ENCODE data around the gene BLID. TPM values are rescaled to one million over a fixed set of nuclear protein-coding genes. Genes with fewer than 3 reads are reported as not detected.

The BLID gene
- total and polyA plus RNA-seq, 2 experiments from 2014 or later: not detected

DNA sequence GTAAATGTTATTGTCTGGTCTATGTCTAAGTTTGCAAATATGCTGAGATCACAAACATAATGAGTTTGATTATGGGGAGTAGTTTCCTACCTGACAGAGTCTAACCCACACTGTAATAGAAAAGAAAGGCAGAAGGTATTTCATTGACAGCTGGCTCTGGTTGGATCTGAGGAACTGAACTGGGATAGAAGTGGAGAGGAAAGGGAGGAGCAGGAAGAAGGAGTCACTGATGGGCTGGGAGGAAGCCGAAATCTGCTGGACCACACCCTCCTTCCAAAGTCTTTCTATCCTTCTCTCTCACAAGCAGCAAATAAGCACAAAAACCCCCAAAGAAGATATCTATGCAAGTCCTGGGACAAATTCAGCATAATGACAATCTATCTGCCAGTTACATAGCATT lies 11.7 kb downstream of the BLID start (continued):
- TF ChIP-seq EZH2 (IDR thresholded peaks at IDR 0.05; ENCODE audit: low read depth, unreplicated experiment) (no peak), POLR2AphosphoS5 (IDR thresholded peaks at IDR 0.05; ENCODE audit: low read depth) (no peak), NANOG (IDR thresholded peaks at IDR 0.05; ENCODE audit: borderline replicate concordance) (no peak), JUNB (IDR thresholded peaks at IDR 0.05; ENCODE audit: unreplicated experiment) (no peak), ZNF331 (CRISPR knock-in tag; IDR thresholded peaks at IDR 0.05; ENCODE audit: low read depth) (no peak)
- TF ChIP-seq, protein P1, sequence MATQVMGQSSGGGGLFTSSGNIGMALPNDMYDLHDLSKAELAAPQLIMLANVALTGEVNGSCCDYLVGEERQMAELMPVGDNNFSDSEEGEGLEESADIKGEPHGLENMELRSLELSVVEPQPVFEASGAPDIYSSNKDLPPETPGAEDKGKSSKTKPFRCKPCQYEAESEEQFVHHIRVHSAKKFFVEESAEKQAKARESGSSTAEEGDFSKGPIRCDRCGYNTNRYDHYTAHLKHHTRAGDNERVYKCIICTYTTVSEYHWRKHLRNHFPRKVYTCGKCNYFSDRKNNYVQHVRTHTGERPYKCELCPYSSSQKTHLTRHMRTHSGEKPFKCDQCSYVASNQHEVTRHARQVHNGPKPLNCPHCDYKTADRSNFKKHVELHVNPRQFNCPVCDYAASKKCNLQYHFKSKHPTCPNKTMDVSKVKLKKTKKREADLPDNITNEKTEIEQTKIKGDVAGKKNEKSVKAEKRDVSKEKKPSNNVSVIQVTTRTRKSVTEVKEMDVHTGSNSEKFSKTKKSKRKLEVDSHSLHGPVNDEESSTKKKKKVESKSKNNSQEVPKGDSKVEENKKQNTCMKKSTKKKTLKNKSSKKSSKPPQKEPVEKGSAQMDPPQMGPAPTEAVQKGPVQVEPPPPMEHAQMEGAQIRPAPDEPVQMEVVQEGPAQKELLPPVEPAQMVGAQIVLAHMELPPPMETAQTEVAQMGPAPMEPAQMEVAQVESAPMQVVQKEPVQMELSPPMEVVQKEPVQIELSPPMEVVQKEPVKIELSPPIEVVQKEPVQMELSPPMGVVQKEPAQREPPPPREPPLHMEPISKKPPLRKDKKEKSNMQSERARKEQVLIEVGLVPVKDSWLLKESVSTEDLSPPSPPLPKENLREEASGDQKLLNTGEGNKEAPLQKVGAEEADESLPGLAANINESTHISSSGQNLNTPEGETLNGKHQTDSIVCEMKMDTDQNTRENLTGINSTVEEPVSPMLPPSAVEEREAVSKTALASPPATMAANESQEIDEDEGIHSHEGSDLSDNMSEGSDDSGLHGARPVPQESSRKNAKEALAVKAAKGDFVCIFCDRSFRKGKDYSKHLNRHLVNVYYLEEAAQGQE (IDR thresholded peaks at IDR 0.05; ENCODE audit: unreplicated experiment): no peak

DNA sequence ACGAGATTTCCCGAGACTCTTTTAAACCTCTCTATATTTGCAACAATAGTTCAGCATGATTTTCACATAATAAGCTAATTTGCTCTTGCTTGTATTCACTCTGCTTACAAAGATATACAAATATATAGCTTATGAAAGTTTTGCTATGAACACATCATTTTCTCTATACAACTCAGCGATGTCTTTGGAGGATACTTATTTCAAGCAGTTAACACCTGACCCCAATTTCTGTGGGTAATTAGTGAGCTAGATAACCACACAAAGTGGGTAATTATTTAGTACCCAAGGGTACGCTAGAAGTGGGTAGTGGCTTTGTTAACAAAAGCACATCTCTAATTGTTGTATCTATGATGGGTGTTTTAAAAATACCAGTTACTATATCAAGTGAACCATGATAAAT lies 12.3 kb downstream of the BLID start:
- H3K27me3 Mint-ChIP-seq (ENCODE audit: insufficient read depth, low read depth, poor library complexity): peaks cover 17% of the 10 kb centered on the region
- no peaks in the 10 kb centered on the region for H3K79me2 ChIP-seq (replicated peaks; ENCODE audit: insufficient read depth)
- H3K4me2 ChIP-seq: no peak overlapping the region
- H3K4me1 ChIP-seq (ENCODE audit: insufficient read depth): peaks cover 27% of the 10 kb centered on the region
- peaks cover 24% of the 10 kb centered on the region for H3K4me1 Mint-ChIP-seq
- no peaks in the 10 kb centered on the region for H3F3A ChIP-seq (replicated peaks; ENCODE audit: low read depth)
- H3K27ac Mint-ChIP-seq: no peak overlapping the region
- no peak for ATAC-seq
- no peak overlapping the region for H3K4me3 ChIP-seq
- H2AFZ ChIP-seq: no peak overlapping the region
- no peaks in the 10 kb centered on the region for H4K20me1 ChIP-seq (replicated peaks; ENCODE audit: insufficient read depth)
- DNase-seq (ENCODE audit: low spot score): no peak
- H3K36me3 ChIP-seq (ENCODE audit: insufficient read depth): no peaks in the 10 kb centered on the region
- H3K27ac ChIP-seq (ENCODE audit: low read depth): no peak overlapping the region
- no peak overlapping the region for H3K4me3 Mint-ChIP-seq
- H3K9me3 Mint-ChIP-seq: no peaks in the 10 kb centered on the region
- no peaks in the 10 kb centered on the region for H3K36me3 Mint-ChIP-seq (ENCODE audit: low read depth)
- H3K27me3 ChIP-seq (ENCODE audit: insufficient read depth): peaks cover 26% of the 10 kb centered on the region
- H3K9me2 ChIP-seq (ENCODE audit: insufficient read depth): no peaks in the 10 kb centered on the region
- TF ChIP-seq CREB1 (CRISPR knock-in tag; IDR thresholded peaks at IDR 0.05; ENCODE audit: low read depth) (no peak), STAT1 (IDR thresholded peaks at IDR 0.05; ENCODE audit: unreplicated experiment) (no peak), POLR2AphosphoS5 (IDR thresholded peaks at IDR 0.05; ENCODE audit: low read depth) (no peak), ZNF331 (CRISPR knock-in tag; IDR thresholded peaks at IDR 0.05; ENCODE audit: low read depth) (no peak)
- TF ChIP-seq, protein P2, sequence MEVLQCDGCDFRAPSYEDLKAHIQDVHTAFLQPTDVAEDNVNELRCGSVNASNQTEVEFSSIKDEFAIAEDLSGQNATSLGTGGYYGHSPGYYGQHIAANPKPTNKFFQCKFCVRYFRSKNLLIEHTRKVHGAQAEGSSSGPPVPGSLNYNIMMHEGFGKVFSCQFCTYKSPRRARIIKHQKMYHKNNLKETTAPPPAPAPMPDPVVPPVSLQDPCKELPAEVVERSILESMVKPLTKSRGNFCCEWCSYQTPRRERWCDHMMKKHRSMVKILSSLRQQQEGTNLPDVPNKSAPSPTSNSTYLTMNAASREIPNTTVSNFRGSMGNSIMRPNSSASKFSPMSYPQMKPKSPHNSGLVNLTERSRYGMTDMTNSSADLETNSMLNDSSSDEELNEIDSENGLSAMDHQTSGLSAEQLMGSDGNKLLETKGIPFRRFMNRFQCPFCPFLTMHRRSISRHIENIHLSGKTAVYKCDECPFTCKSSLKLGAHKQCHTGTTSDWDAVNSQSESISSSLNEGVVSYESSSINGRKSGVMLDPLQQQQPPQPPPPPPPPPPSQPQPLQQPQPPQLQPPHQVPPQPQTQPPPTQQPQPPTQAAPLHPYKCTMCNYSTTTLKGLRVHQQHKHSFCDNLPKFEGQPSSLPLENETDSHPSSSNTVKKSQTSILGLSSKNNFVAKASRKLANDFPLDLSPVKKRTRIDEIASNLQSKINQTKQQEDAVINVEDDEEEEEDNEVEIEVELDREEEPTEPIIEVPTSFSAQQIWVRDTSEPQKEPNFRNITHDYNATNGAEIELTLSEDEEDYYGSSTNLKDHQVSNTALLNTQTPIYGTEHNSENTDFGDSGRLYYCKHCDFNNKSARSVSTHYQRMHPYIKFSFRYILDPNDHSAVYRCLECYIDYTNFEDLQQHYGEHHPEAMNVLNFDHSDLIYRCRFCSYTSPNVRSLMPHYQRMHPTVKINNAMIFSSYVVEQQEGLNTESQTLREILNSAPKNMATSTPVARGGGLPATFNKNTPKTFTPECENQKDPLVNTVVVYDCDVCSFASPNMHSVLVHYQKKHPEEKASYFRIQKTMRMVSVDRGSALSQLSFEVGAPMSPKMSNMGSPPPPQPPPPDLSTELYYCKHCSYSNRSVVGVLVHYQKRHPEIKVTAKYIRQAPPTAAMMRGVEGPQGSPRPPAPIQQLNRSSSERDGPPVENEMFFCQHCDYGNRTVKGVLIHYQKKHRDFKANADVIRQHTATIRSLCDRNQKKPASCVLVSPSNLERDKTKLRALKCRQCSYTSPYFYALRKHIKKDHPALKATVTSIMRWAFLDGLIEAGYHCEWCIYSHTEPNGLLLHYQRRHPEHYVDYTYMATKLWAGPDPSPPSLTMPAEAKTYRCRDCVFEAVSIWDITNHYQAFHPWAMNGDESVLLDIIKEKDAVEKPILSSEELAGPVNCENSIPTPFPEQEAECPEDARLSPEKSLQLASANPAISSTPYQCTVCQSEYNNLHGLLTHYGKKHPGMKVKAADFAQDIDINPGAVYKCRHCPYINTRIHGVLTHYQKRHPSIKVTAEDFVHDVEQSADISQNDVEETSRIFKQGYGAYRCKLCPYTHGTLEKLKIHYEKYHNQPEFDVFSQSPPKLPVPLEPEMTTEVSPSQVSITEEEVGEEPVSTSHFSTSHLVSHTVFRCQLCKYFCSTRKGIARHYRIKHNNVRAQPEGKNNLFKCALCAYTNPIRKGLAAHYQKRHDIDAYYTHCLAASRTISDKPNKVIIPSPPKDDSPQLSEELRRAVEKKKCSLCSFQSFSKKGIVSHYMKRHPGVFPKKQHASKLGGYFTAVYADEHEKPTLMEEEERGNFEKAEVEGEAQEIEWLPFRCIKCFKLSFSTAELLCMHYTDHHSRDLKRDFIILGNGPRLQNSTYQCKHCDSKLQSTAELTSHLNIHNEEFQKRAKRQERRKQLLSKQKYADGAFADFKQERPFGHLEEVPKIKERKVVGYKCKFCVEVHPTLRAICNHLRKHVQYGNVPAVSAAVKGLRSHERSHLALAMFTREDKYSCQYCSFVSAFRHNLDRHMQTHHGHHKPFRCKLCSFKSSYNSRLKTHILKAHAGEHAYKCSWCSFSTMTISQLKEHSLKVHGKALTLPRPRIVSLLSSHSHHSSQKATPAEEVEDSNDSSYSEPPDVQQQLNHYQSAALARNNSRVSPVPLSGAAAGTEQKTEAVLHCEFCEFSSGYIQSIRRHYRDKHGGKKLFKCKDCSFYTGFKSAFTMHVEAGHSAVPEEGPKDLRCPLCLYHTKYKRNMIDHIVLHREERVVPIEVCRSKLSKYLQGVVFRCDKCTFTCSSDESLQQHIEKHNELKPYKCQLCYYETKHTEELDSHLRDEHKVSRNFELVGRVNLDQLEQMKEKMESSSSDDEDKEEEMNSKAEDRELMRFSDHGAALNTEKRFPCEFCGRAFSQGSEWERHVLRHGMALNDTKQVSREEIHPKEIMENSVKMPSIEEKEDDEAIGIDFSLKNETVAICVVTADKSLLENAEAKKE (CRISPR knock-in tag; IDR thresholded peaks at IDR 0.05): no peak
- TF ChIP-seq, protein P1 (IDR thresholded peaks at IDR 0.05; ENCODE audit: unreplicated experiment): no peak
- TF ChIP-seq, protein P3, sequence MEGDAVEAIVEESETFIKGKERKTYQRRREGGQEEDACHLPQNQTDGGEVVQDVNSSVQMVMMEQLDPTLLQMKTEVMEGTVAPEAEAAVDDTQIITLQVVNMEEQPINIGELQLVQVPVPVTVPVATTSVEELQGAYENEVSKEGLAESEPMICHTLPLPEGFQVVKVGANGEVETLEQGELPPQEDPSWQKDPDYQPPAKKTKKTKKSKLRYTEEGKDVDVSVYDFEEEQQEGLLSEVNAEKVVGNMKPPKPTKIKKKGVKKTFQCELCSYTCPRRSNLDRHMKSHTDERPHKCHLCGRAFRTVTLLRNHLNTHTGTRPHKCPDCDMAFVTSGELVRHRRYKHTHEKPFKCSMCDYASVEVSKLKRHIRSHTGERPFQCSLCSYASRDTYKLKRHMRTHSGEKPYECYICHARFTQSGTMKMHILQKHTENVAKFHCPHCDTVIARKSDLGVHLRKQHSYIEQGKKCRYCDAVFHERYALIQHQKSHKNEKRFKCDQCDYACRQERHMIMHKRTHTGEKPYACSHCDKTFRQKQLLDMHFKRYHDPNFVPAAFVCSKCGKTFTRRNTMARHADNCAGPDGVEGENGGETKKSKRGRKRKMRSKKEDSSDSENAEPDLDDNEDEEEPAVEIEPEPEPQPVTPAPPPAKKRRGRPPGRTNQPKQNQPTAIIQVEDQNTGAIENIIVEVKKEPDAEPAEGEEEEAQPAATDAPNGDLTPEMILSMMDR (conservative IDR thresholded peaks at IDR 0.05; ENCODE audit: low read depth in 2 of 2): no peak

Data from GM23338 (cell line).